MV-4-11 (cell line): Measurements from ENCODE around the gene AMIGO1.
A peak's percentile ranks its signal among the peaks of the same experiment; 100 is the strongest.

Experiments
- DNase-seq: peaks from one replicate; lab custom pipeline; 2025; lab: John Stamatoyannopoulos, UW

Gene AMIGO1

GRCh38 chr1:109509176-109510134 lies at the start of gene AMIGO1:
Gene AMIGO1 (minus strand): TSS chr1:109509727. CDS start chr1:109508912, 815 bp downstream.
- no peak for DNase-seq

GRCh38 chr1:109557520-109557919 lies 48.0 kb upstream of the AMIGO1 start:
- no peak for DNase-seq

GRCh38 chr1:109556563-109556962 lies 47.0 kb upstream of the AMIGO1 start:
- no peak for DNase-seq

- DNase-seq = peak; percentile 97
Measured at GRCh38 chr1:109548321-109549267, 39.1 kb upstream of the AMIGO1 start, which contains the start of gene GNAI3. Gene GNAI3 (plus strand): TSS chr1:109548615. CDS start chr1:109548721, 106 bp downstream.

- no peak for DNase-seq
Measured at GRCh38 chr1:109547463-109548320, 38.2 kb upstream of the AMIGO1 start.

- DNase-seq = peak; percentile 83
Measured at GRCh38 chr1:109546311-109547109, 37.0 kb upstream of the AMIGO1 start.

- DNase-seq = no peak
Measured at GRCh38 chr1:109543988-109544735, 34.6 kb upstream of the AMIGO1 start.

- no peak for DNase-seq
Measured at GRCh38 chr1:109543283-109543987, 33.9 kb upstream of the AMIGO1 start.

GRCh38 chr1:109542657-109543056 lies 33.1 kb upstream of the AMIGO1 start:
- DNase-seq = no peak

- DNase-seq = no peak
Measured at GRCh38 chr1:109541102-109541501, 31.6 kb upstream of the AMIGO1 start.

- no peak for DNase-seq
Measured at GRCh38 chr1:109539676-109540075, 30.1 kb upstream of the AMIGO1 start, which contains the start of gene GPR61. Gene GPR61 (plus strand): TSS chr1:109539872. CDS start chr1:109543023, 3,151 bp downstream.

- no peak for DNase-seq
Measured at GRCh38 chr1:109538827-109539555, 29.5 kb upstream of the AMIGO1 start.

- DNase-seq = no peak
Measured at GRCh38 chr1:109537450-109538178, 28.1 kb upstream of the AMIGO1 start.

- no peak for DNase-seq
Measured at GRCh38 chr1:109535971-109536491, 26.5 kb upstream of the AMIGO1 start.

GRCh38 chr1:109535481-109535880 lies 26.0 kb upstream of the AMIGO1 start:
- DNase-seq = peak; percentile 62

GRCh38 chr1:109534307-109534858 lies 24.9 kb upstream of the AMIGO1 start:
- DNase-seq = peak; percentile 10
